Measurements from ENCODE around the gene ZNF506.
A peak's percentile ranks its signal among the peaks of the same experiment; 100 is the strongest.
"Not testable (repeated sequence)": the region's sequence is repeated elsewhere in the genome, so short reads cannot be mapped to it uniquely, and the experiment has no call there.

Gene ZNF506

GRCh38 chr19:19821366-19821951 is at the start of gene ZNF506:
Gene ZNF506 (minus strand): TSS chr19:19821750. CDS start chr19:19821603, 147 bp downstream.
- peak; percentile 69 to 88 (median 83) for DNase-seq (ENCODE audit: low read depth in 2 of 3, low spot score in 2 of 3)

GRCh38 chr19:19870086-19870485 is 48.5 kb upstream of the ZNF506 start:
- DNase-seq (ENCODE audit: low read depth in 2 of 3, low spot score in 2 of 3) = not testable (repeated sequence)

- peak in 1 of 3 experiments; percentile 16 for DNase-seq (ENCODE audit: low read depth in 2 of 3, low spot score in 2 of 3)
These were observed 45.2 kb upstream of the ZNF506 start for GRCh38 chr19:19866611-19867248.

GRCh38 chr19:19865750-19866610 is 44.4 kb upstream of the ZNF506 start, which contains the start of gene ZNF253:
Gene ZNF253 (plus strand): TSS chr19:19865882. CDS start chr19:19865997, 115 bp downstream.
- DNase-seq (ENCODE audit: low read depth in 2 of 3, low spot score in 2 of 3) = peak; percentile 78 to 85 (median 82)

- peak in 1 of 3 experiments; percentile 20 for DNase-seq (ENCODE audit: low read depth in 2 of 3, low spot score in 2 of 3)
These were observed 39.3 kb upstream of the ZNF506 start for GRCh38 chr19:19860756-19861390.

GRCh38 chr19:19858751-19859150 is 37.2 kb upstream of the ZNF506 start:
- DNase-seq (ENCODE audit: low read depth in 2 of 3, low spot score in 2 of 3) = no peak

- DNase-seq (ENCODE audit: low read depth in 2 of 3, low spot score in 2 of 3) = not testable (repeated sequence)
These were observed 30.2 kb upstream of the ZNF506 start for GRCh38 chr19:19851740-19852139.

- DNase-seq (ENCODE audit: low read depth in 2 of 3, low spot score in 2 of 3) = no peak
These were observed 27.5 kb upstream of the ZNF506 start for GRCh38 chr19:19849056-19849455.

- no peak for DNase-seq (ENCODE audit: low read depth in 2 of 3, low spot score in 2 of 3)
These were observed 26.2 kb upstream of the ZNF506 start for GRCh38 chr19:19847781-19848180.

- no peak for DNase-seq (ENCODE audit: low read depth in 2 of 3, low spot score in 2 of 3)
These were observed 14.0 kb upstream of the ZNF506 start for GRCh38 chr19:19835560-19836038.

- no peak for DNase-seq (ENCODE audit: low read depth in 2 of 3, low spot score in 2 of 3)
These were observed 5.3 kb upstream of the ZNF506 start for GRCh38 chr19:19826875-19827274.

GRCh38 chr19:19823916-19824315 is 2.4 kb upstream of the ZNF506 start:
- DNase-seq (ENCODE audit: low read depth in 2 of 3, low spot score in 2 of 3) = no peak

- DNase-seq (ENCODE audit: low read depth in 2 of 3, low spot score in 2 of 3) = not testable (repeated sequence)
These were observed 426 bp upstream of the ZNF506 start for GRCh38 chr19:19821976-19822375.

GRCh38 chr19:19820774-19821320 is 703 bp downstream of the ZNF506 start:
- no peak for DNase-seq (ENCODE audit: low read depth in 2 of 3, low spot score in 2 of 3)

GRCh38 chr19:19817357-19817756 is 4.2 kb downstream of the ZNF506 start:
- DNase-seq (ENCODE audit: low read depth in 2 of 3, low spot score in 2 of 3) = peak in 1 of 3 experiments; percentile 11

- no peak for DNase-seq (ENCODE audit: low read depth in 2 of 3, low spot score in 2 of 3)
These were observed 4.9 kb downstream of the ZNF506 start for GRCh38 chr19:19816679-19817078.

GRCh38 chr19:19811999-19812398 is 9.6 kb downstream of the ZNF506 start:
- not testable (repeated sequence) for DNase-seq (ENCODE audit: low read depth in 2 of 3, low spot score in 2 of 3)

GRCh38 chr19:19805480-19805879 is 16.1 kb downstream of the ZNF506 start:
- no peak for DNase-seq (ENCODE audit: low read depth in 2 of 3, low spot score in 2 of 3)

GRCh38 chr19:19788015-19788414 is 33.5 kb downstream of the ZNF506 start:
- DNase-seq (ENCODE audit: low read depth in 2 of 3, low spot score in 2 of 3) = no peak

- DNase-seq (ENCODE audit: low read depth in 2 of 3, low spot score in 2 of 3) = not testable (repeated sequence)
These were observed 36.1 kb downstream of the ZNF506 start for GRCh38 chr19:19785476-19785875.

GRCh38 chr19:19782783-19783182 is 38.8 kb downstream of the ZNF506 start:
- DNase-seq (ENCODE audit: low read depth in 2 of 3, low spot score in 2 of 3) = no peak
